HepG2 (cell line): ENCODE results near the gene AMDHD1. TPM values are rescaled to one million over a fixed set of nuclear protein-coding genes. Genes with fewer than 3 reads are reported as not detected.

Experiments
- ATAC-seq: fragments of 200-7000 bp; cut with Tn5 transposase; 3 replicates; pipeline ENCODE4 v1.9.1; 2020; ENCODE audit warnings: mild to moderate bottlenecking, moderate library complexity
- BruUV-seq: library from RNA; stranded (reverse); fragments of 400-500 nt; replicated peaks from 2 replicates; lab custom pipeline; 2021; lab: Mats Ljungman, UMichigan
- CTCF ChIA-PET: fragments of 300-600 bp; formaldehyde crosslinking; extraction: SDS; loops from one replicate; lab custom pipeline; 2021; ENCODE audit warnings: low total read pairs, inconsistent platforms, low intra/inter-chr PET ratio; lab: Yijun Ruan, JAX
- POLR2A ChIA-PET: fragments of 350-600 bp; sonication (Branson Sonifier 250); formaldehyde crosslinking; loops from one replicate; lab custom pipeline; 2020; ENCODE audit warnings: antibody characterized with exemption, inconsistent platforms; lab: Yijun Ruan, JAX
- DNase-seq: peaks from one replicate; pipeline ENCODE4 v3.0.0-alpha.2; 2015; ENCODE audit warnings: low spot score
- FAIRE-seq: peaks from 3 replicates; lab custom pipeline; 2011; peaks lifted over from hg19 to GRCh38; lab: Jason Lieb, UNC
- H2AFZ ChIP-seq: one replicate; pipeline ENCODE4 v1.6.1; 2011; ENCODE audit warnings: low read length, inconsistent platforms
- H3K27ac ChIP-seq: fragments of 300-600 bp; 3 replicates; pipeline ENCODE4 v1.8.0; 2011; ENCODE audit warnings: mixed run types, mild to moderate bottlenecking, mixed read lengths, low read length, inconsistent platforms; ENCODE audit not compliant: insufficient read depth; ENCODE audit errors: extremely low read length
- H3K27me3 ChIP-seq, 2 experiments: fragments of 200-600 bp in 1 of 2; 2 replicates in 1 of 2; 3 replicates in 1 of 2; pipeline versions ENCODE4 v1.6.0 to v1.8.0; 2011; ENCODE audit warnings: low read length in 2 of 2, mild to moderate bottlenecking in 2 of 2, moderate library complexity in 2 of 2, inconsistent platforms in 1 of 2; ENCODE audit not compliant: insufficient read depth in 2 of 2, control insufficient read depth in 1 of 2
- H3K36me3 ChIP-seq, 2 experiments: fragments of 200-600 bp in 1 of 2; replicated peaks in 1 of 2; 2 replicates in 1 of 2; 3 replicates in 1 of 2; pipeline versions ENCODE4 v1.5.1 to v1.8.0; 2011; ENCODE audit warnings: low read length in 2 of 2, inconsistent platforms in 1 of 2; ENCODE audit not compliant: insufficient read depth in 2 of 2, control insufficient read depth in 1 of 2
- H3K4me1 ChIP-seq: 2 replicates; pipeline ENCODE4 v1.5.1; 2012; ENCODE audit warnings: low read length, inconsistent platforms; ENCODE audit not compliant: insufficient read depth
- H3K4me2 ChIP-seq: 2 replicates; pipeline ENCODE4 v1.6.0; 2011; ENCODE audit warnings: low read depth, low read length, inconsistent platforms
- H3K4me3 ChIP-seq, 3 experiments: fragments of 200-600 bp in 1 of 3; sonication (generic), shearing (Covaris generic) in 1 of 3; replicated peaks in 1 of 3; 2 replicates each; pipeline ENCODE4 v1.5.1; 2011 to 2016; ENCODE audit warnings: low read length in 3 of 3, inconsistent platforms in 2 of 3, low read depth in 2 of 3, mild to moderate bottlenecking in 2 of 3, control low read depth in 1 of 3, mixed read lengths in 1 of 3; ENCODE audit not compliant: insufficient read depth in 1 of 3
- H3K79me2 ChIP-seq: one replicate; pipeline ENCODE4 v1.6.1; 2011; ENCODE audit warnings: low read length, inconsistent platforms; ENCODE audit not compliant: insufficient read depth
- H3K9ac ChIP-seq: 2 replicates; pipeline ENCODE4 v1.6.0; 2011; ENCODE audit warnings: mild to moderate bottlenecking, low read depth, low read length, inconsistent platforms; ENCODE audit not compliant: insufficient read depth
- H3K9me3 ChIP-seq: 2 replicates; pipeline ENCODE4 v1.5.1; 2012; ENCODE audit warnings: mild to moderate bottlenecking, low read length
- H4K20me1 ChIP-seq: 2 replicates; pipeline ENCODE4 v1.6.0; 2011; ENCODE audit warnings: inconsistent platforms, mild to moderate bottlenecking, low read length, moderate library complexity; ENCODE audit not compliant: insufficient read depth
- CREM ChIP-seq, 2 experiments: sonication (generic) in 1 of 2; formaldehyde crosslinking in 1 of 2; IDR thresholded peaks; 2 replicates each; pipeline versions ENCODE4 v1.4.0 to v1.6.1; 2016 to 2020; ENCODE audit warnings: antibody characterized with exemption in 1 of 2, mild to moderate bottlenecking in 1 of 2, missing genetic modification reagents in 1 of 2
- FOXK2 ChIP-seq: fragments of 450-650 bp; IDR thresholded peaks from 2 replicates; pipeline ENCODE4 v1.6.1; 2016
- KDM1A ChIP-seq: IDR thresholded peaks from 2 replicates; pipeline ENCODE4 v1.6.1; 2016; ENCODE audit warnings: missing compliant biosample characterization
- PRMT3 ChIP-seq: sonication (generic); formaldehyde crosslinking; IDR thresholded peaks from 2 replicates; pipeline ENCODE4 v1.8.1; 2022; ENCODE audit warnings: low read depth, mild to moderate bottlenecking, moderate library complexity, missing genetic modification reagents, borderline replicate concordance
- RELA ChIP-seq: sonication (generic); formaldehyde crosslinking; IDR thresholded peaks from 2 replicates; pipeline ENCODE4 v1.4.0; 2020; ENCODE audit warnings: missing genetic modification reagents
- TOPORS ChIP-seq: sonication (generic); formaldehyde crosslinking; IDR thresholded peaks from 2 replicates; pipeline ENCODE4 v1.8.0; 2023; ENCODE audit warnings: mild to moderate bottlenecking, missing genetic modification reagents
- ZNF329 ChIP-seq: sonication (generic); formaldehyde crosslinking; IDR thresholded peaks from 2 replicates; pipeline ENCODE4 v1.9.0; 2021; ENCODE audit warnings: low read depth, mild to moderate bottlenecking, missing genetic modification reagents
- ZNF335 ChIP-seq: sonication (generic); formaldehyde crosslinking; IDR thresholded peaks from 2 replicates; pipeline ENCODE4 v1.4.0; 2020; ENCODE audit warnings: missing genetic modification reagents
- ZNF33B ChIP-seq: sonication (generic); formaldehyde crosslinking; IDR thresholded peaks from 2 replicates; pipeline ENCODE4 v1.5.1; 2020; ENCODE audit warnings: mild to moderate bottlenecking, missing genetic modification reagents
- ZSCAN25 ChIP-seq: sonication (generic); formaldehyde crosslinking; IDR thresholded peaks from 2 replicates; pipeline ENCODE4 v1.8.0; 2022; ENCODE audit warnings: mild to moderate bottlenecking, missing genetic modification reagents
- WGBS: methylation state at CpG from one replicate; pipeline ENCODE4 v1.1.6; 2017; ENCODE audit warnings: low lambda C conversion rate; 5-methylcytosine and 5-hydroxymethylcytosine counted together
- in situ Hi-C: cut with HindIII; loops from 2 replicates; pipeline ENCODE4 v1.10.0; 2017; ENCODE audit warnings: low pct_unique_long_range_greater_than_20kb; ENCODE audit not compliant: extremely low pct_ligation_motif_present
- intact Hi-C: fragments of 100-400 bp; cut with micrococcal nuclease; formaldehyde crosslinking; loops from one replicate; pipeline ENCODE4 v1.10.0; 2022; ENCODE audit not compliant: unreplicated experiment
- polyA plus RNA-seq, 8 experiments: library from polyadenylated mRNA; depleted of rRNA in 3 of 8; stranded (reverse) in 7 of 8; unstranded in 1 of 8; fragments of >200 nt; fragmentation: Illumina TruSeq in 4 of 8; extraction: Trizol in 4 of 8; gene quantifications; 2 replicates each; pipeline versions ENCODE4 v1.2.1 to v1.2.3, GENCODE V29; 2011 to 2016; ENCODE audit warnings: low read depth in 4 of 8, missing spikeins in 1 of 8, mixed read lengths in 1 of 8; ENCODE audit not compliant: insufficient read depth in 1 of 8
- total RNA-seq, 5 experiments: library from RNA; depleted of rRNA; stranded (reverse); fragments of >200 nt; fragmentation: Illumina TruSeq; extraction: Trizol; gene quantifications; 2 replicates each; pipeline ENCODE4 v1.2.3, GENCODE V29; 2016; ENCODE audit warnings: low read depth in 1 of 5
- TF ChIP-seq, protein P1 (sequence below): sonication (generic); IDR thresholded peaks from 2 replicates; pipeline ENCODE4 v1.6.1; 2016; ENCODE audit warnings: low read depth, borderline replicate concordance
- TF ChIP-seq, protein P2 (sequence below): IDR thresholded peaks from 2 replicates; pipeline ENCODE4 v1.6.1; 2016
- TF ChIP-seq, protein P3 (sequence below): sonication (generic); formaldehyde crosslinking; IDR thresholded peaks from 2 replicates; pipeline ENCODE4 v1.5.0; 2020; ENCODE audit warnings: mild to moderate bottlenecking, missing genetic modification reagents, borderline replicate concordance
- TF ChIP-seq, protein P4 (sequence below): sonication (generic); formaldehyde crosslinking; IDR thresholded peaks from 2 replicates; pipeline ENCODE4 v1.8.1; 2023; ENCODE audit warnings: mild to moderate bottlenecking, missing genetic modification reagents
- TF ChIP-seq, protein P5 (sequence below): sonication (generic); formaldehyde crosslinking; IDR thresholded peaks from 2 replicates; pipeline ENCODE4 v1.5.1; 2020; ENCODE audit warnings: mild to moderate bottlenecking, missing genetic modification reagents, moderate library complexity

AMDHD1 gene
- total and polyA plus RNA-seq, 2 of the 13 experiments (the other 11 are each of a cell fraction or from before 2014, with no cell fraction given), result 6.5 to 29.6 TPM

DNA sequence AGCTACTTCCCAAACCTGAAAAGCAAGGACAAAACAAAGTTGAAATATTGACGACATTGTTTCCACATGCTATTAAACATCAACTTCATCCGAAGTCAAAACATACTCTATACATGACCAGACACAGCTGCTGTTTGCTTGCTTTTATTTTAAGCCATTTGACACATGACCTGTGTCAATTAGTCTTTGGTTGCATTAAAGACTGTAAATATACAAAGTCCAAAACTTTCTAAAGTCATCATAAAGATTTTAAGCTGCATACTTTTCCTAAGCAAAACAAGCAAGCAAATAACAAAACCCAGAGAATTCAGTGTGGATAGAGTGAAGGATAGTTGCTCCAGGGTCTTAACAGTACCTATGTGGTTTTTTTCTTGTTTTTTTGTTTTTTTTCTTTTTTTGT lies 31.2 kb downstream of the AMDHD1 start:
- 6% methylated on average over 2 of the region's 2 CpGs for WGBS
- ChIA-PET CTCF (no interaction called here), POLR2A (interaction anchor here (0.7 to 7.0 kb wide), 8 partner anchors 8 to 56 kb away, joined by 3 to 92 read pairs (median 6); partner anchors contain the start of genes AMDHD1, CCDC38 and HAL)
- Histone ChIP-seq H3K79me2 (no peaks in the 10 kb centered on the region), H3K4me2 (peak overlapping the region; percentile 74), H3K4me1 (peaks cover 83% of the 10 kb centered on the region), H2AFZ (no peak overlapping the region), H3K9me3 (no peaks in the 10 kb centered on the region), H3K27ac (peak overlapping the region; percentile 74), H3K4me3 (peak overlapping the region in 1 of 3 experiments; percentile 28; a peak in 2 of 6 replicates), H4K20me1 (no peaks in the 10 kb centered on the region), H3K9ac (peak overlapping the region; percentile 47; the same call in 1 of the 2 replicates), H3K27me3 (no peaks in the 10 kb centered on the region), H3K36me3 (no peaks in the 10 kb centered on the region)
- intact Hi-C loops, result loop anchor here (1.0 kb wide), 1 partner anchor 8 kb away; no protein-coding TSS in a partner anchor
- in situ Hi-C loops, result no loop called here
- FAIRE-seq, result peak; percentile 77
- BruUV-seq, result no TSS peak
- DNase-seq, result peak; percentile 86
- peak; percentile 82 for ATAC-seq
- TF ChIP-seq, protein P1, sequence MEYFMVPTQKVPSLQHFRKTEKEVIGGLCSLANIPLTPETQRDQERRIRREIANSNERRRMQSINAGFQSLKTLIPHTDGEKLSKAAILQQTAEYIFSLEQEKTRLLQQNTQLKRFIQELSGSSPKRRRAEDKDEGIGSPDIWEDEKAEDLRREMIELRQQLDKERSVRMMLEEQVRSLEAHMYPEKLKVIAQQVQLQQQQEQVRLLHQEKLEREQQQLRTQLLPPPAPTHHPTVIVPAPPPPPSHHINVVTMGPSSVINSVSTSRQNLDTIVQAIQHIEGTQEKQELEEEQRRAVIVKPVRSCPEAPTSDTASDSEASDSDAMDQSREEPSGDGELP, result peak; percentile 88
- TF ChIP-seq CREM (IDR thresholded peaks at IDR 0.05), result peak; percentile 94
- no peak for TF ChIP-seq CREM (CRISPR knock-in tag; IDR thresholded peaks at IDR 0.05)
- TF ChIP-seq, protein P2, sequence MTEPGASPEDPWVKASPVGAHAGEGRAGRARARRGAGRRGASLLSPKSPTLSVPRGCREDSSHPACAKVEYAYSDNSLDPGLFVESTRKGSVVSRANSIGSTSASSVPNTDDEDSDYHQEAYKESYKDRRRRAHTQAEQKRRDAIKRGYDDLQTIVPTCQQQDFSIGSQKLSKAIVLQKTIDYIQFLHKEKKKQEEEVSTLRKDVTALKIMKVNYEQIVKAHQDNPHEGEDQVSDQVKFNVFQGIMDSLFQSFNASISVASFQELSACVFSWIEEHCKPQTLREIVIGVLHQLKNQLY, result peak; percentile 80
- 0 out of 2 replicates have a peak, but pooled peaks have one; percentile 54 for TF ChIP-seq ZNF335 (CRISPR knock-in tag)
- TF ChIP-seq, protein P3, sequence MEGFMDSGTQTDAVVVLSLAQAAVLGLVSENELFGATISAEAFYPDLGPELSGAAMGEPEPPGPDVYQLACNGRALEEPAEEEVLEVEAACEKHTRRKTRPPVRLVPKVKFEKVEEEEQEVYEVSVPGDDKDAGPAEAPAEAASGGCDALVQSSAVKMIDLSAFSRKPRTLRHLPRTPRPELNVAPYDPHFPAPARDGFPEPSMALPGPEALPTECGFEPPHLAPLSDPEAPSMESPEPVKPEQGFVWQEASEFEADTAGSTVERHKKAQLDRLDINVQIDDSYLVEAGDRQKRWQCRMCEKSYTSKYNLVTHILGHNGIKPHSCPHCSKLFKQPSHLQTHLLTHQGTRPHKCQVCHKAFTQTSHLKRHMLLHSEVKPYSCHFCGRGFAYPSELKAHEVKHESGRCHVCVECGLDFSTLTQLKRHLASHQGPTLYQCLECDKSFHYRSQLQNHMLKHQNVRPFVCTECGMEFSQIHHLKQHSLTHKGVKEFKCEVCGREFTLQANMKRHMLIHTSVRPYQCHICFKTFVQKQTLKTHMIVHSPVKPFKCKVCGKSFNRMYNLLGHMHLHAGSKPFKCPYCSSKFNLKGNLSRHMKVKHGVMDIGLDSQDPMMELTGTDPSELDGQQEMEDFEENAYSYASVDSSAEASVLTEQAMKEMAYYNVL, result no peak
- TF ChIP-seq ZSCAN25, result no peak
- no peak for TF ChIP-seq RELA (CRISPR knock-in tag)
- TF ChIP-seq FOXK2, result peak; percentile 64; the same call in 1 of the 2 replicates
- no peak for TF ChIP-seq ZNF329 (CRISPR knock-in tag)
- TF ChIP-seq, protein P4, sequence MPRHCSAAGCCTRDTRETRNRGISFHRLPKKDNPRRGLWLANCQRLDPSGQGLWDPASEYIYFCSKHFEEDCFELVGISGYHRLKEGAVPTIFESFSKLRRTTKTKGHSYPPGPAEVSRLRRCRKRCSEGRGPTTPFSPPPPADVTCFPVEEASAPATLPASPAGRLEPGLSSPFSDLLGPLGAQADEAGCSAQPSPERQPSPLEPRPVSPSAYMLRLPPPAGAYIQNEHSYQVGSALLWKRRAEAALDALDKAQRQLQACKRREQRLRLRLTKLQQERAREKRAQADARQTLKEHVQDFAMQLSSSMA, result no peak
- TF ChIP-seq KDM1A (CRISPR knock-in tag), result no peak
- TF ChIP-seq, protein P5, sequence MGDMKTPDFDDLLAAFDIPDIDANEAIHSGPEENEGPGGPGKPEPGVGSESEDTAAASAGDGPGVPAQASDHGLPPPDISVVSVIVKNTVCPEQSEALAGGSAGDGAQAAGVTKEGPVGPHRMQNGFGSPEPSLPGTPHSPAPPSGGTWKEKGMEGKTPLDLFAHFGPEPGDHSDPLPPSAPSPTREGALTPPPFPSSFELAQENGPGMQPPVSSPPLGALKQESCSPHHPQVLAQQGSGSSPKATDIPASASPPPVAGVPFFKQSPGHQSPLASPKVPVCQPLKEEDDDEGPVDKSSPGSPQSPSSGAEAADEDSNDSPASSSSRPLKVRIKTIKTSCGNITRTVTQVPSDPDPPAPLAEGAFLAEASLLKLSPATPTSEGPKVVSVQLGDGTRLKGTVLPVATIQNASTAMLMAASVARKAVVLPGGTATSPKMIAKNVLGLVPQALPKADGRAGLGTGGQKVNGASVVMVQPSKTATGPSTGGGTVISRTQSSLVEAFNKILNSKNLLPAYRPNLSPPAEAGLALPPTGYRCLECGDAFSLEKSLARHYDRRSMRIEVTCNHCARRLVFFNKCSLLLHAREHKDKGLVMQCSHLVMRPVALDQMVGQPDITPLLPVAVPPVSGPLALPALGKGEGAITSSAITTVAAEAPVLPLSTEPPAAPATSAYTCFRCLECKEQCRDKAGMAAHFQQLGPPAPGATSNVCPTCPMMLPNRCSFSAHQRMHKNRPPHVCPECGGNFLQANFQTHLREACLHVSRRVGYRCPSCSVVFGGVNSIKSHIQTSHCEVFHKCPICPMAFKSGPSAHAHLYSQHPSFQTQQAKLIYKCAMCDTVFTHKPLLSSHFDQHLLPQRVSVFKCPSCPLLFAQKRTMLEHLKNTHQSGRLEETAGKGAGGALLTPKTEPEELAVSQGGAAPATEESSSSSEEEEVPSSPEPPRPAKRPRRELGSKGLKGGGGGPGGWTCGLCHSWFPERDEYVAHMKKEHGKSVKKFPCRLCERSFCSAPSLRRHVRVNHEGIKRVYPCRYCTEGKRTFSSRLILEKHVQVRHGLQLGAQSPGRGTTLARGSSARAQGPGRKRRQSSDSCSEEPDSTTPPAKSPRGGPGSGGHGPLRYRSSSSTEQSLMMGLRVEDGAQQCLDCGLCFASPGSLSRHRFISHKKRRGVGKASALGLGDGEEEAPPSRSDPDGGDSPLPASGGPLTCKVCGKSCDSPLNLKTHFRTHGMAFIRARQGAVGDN, result no peak
- no peak for TF ChIP-seq PRMT3 (CRISPR knock-in tag)
- TF ChIP-seq TOPORS (CRISPR knock-in tag), result no peak
- no peak for TF ChIP-seq ZNF33B (CRISPR knock-in tag)
